ENCODE data around the gene SKAP1. TPM values are rescaled to one million over a fixed set of nuclear protein-coding genes. Genes with fewer than 3 reads are reported as not detected.
"Not testable (repeated sequence)": the region's sequence is repeated elsewhere in the genome, so short reads cannot be mapped to it uniquely, and the experiment has no call there.

Gene SKAP1
- total RNA-seq, 1 experiment from 2014 or later: 1.3 TPM

DNA sequence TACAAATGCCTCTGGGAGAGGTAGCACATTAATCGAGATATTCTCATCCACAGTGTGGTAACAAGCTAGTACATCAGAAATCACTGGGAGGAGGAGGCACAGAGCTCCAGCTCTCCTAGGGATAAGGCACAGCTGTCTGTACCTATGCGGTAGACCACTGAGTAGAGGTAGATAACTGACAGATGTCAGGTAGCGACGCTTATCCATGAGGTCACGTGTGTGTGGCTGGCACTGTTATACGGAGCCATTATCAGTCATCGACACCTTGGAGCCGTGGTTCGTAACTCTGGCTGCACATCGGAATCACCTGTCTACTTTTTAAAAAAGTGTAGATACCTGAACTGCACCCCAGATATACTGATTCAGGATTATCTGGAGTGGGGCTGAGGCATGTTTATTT, 220.0 kb downstream of the SKAP1 start:
- no peaks in the 10 kb centered on the region for H3K27me3 ChIP-seq (replicated peaks)
- H3K4me3 ChIP-seq: no peak overlapping the region
- DNase-seq (ENCODE audit: low read depth in 1 of 2, low spot score in 2 of 2): no peak
- no peaks in the 10 kb centered on the region for H3K36me3 ChIP-seq
- H3K4me1 ChIP-seq (replicated peaks): peaks cover 39% of the 10 kb centered on the region
- H3K9me3 ChIP-seq (replicated peaks): no peaks in the 10 kb centered on the region
- no peak overlapping the region for H3K27ac ChIP-seq

DNA sequence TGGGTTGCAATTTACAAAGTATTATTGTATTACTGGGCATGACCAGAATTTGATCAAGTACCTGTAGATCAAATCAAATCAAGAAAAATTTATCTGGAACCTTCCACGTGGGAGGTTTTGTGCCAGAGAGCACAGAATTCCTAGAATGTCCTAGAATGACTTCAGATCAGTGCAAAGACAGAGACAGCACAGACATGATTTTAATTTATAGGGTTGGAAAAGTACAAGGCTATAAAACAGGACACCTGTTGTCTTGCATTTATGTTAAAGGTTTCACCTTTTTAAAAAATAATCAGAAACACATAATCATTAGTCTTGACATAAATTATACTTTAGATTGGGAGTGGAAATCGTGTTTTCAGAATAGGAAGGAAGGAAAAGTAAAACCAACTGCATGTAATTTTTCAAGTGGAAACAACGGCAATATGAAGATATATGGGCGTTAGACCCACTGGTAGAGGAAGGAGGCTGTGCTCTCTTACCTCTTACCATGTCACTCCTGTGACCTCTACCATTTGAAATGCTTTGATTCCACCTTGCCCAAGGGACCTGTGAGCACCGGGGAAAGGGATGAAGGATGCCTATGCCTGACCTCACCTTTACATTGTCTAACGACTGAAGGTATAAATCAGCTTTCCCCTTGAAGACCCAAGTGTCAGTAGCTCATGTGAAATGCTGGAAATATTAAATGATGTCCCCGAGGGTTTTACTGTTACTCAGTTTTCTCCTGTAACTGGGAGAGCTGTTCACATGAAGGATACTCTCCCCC, 222.1 kb downstream of the SKAP1 start:
- no peaks in the 10 kb centered on the region for H3K27me3 ChIP-seq (replicated peaks)
- H3K36me3 ChIP-seq: no peaks in the 10 kb centered on the region
- no peak overlapping the region for H3K4me3 ChIP-seq
- DNase-seq (ENCODE audit: low read depth in 1 of 2, low spot score in 2 of 2): no peak
- H3K4me1 ChIP-seq (replicated peaks): peaks cover 43% of the 10 kb centered on the region
- no peaks in the 10 kb centered on the region for H3K9me3 ChIP-seq (replicated peaks)
- peak overlapping the region; percentile 27 for H3K27ac ChIP-seq

DNA sequence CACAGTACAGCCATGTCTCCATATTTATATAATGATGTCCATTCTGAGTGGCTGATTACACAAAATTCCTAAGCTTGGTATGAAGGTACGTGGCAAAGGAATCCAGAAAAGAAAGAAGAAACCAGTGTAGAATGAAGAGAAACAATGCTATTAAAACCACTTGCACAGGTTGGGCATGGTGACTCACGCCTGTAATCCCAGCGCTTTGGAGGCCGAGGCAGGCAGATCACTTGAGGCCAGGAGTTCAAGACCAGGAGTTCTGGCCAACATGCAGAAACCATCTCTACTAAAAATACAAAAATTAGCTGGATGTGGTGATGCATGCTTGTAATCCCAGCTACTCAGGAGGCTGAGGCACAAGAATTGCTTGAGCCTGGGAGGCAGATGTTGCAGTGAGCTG, 223.0 kb downstream of the SKAP1 start:
- H3K9me3 ChIP-seq (replicated peaks); H3K36me3 ChIP-seq; H3K27me3 ChIP-seq (replicated peaks); H3K4me3 ChIP-seq: not testable (repeated sequence)
- peak overlapping the region; percentile 74 for H3K27ac ChIP-seq
- DNase-seq (ENCODE audit: low read depth in 1 of 2, low spot score in 2 of 2): peak; percentile 82 to 91
- H3K4me1 ChIP-seq (replicated peaks): peaks cover 52% of the 10 kb centered on the region

DNA sequence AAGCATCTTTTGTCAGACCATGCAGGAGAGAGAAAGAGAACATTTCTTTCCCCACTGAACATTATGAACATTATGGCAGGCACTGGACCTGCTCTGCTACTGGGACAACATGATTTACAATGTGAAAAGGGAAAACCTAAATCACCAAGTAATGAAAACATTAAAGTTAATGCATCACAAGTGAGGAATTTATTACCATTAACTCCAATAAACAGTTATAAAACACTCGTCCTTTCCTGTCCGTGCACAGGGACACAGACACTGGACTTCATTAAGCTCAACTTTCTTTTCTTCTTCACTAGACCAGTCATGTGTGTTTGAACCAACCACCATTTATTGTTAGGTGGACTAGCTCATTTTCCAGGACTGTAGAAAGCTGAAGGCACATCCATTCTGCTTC, 227.1 kb downstream of the SKAP1 start:
- Histone ChIP-seq H3K27me3 (replicated peaks) (no peaks in the 10 kb centered on the region), H3K4me1 (replicated peaks) (peaks cover 57% of the 10 kb centered on the region), H3K4me3 (no peak overlapping the region), H3K36me3 (no peaks in the 10 kb centered on the region), H3K9me3 (replicated peaks) (no peaks in the 10 kb centered on the region), H3K27ac (peak overlapping the region; percentile 12)
- DNase-seq (ENCODE audit: low read depth in 1 of 2, low spot score in 2 of 2): peak in 1 of 2 experiments; percentile 58

DNA sequence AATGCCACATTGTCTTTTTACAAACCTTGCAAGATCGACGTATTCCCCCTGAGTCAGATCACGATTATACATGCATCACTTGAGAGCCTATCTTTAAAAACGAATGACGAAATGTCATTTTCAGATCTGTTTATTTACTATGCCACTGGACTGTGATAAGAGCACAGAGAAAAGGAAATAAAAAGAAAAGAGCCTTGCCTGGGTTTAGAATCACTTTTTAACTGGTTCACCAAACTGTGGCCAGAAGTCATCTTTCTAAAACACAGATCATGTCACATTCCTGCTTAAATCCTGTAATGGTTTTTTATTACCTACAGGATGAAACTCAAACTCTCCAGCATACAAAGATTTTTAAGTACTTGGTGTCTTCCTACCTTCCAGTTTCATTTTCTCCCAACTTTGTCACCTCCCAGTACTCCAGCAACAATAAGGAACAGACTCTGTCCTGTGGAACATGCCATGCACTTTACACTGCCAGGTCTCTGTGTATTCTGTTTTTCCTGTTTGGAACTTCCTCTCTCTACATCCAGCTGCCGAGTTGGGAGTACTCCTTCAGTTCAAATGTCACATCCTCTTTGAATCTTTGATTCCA, 231.0 kb downstream of the SKAP1 start:
- peaks cover 65% of the 10 kb centered on the region for H3K4me1 ChIP-seq (replicated peaks)
- H3K27ac ChIP-seq: peak overlapping the region; percentile 29
- H3K36me3 ChIP-seq: no peaks in the 10 kb centered on the region
- peak in 1 of 2 experiments; percentile 66 for DNase-seq (ENCODE audit: low read depth in 1 of 2, low spot score in 2 of 2)
- no peaks in the 10 kb centered on the region for H3K9me3 ChIP-seq (replicated peaks)
- H3K27me3 ChIP-seq (replicated peaks): no peaks in the 10 kb centered on the region
- H3K4me3 ChIP-seq: peak overlapping the region; percentile 1

DNA sequence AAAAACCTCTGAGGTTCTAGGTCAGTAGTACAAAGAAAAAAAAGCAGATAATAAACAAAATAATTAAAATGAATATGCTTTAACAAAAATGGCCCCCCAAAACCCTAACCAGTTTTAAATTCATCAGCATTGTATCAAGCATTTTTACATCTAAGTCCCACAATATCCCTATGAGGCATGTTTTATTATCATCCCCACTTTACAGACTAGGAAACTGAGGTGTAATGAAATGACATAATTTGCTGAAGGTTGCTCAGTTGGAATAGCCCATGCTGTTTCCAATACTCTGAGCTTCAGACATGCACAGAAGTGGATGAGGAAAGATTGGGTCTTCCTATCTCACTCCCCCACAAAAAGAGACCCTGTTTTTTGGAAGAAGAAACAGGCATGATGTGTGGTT, 234.1 kb downstream of the SKAP1 start:
- H3K4me1 ChIP-seq (replicated peaks): peaks cover 72% of the 10 kb centered on the region
- DNase-seq (ENCODE audit: low read depth in 1 of 2, low spot score in 2 of 2): no peak
- no peaks in the 10 kb centered on the region for H3K27me3 ChIP-seq (replicated peaks)
- no peaks in the 10 kb centered on the region for H3K9me3 ChIP-seq (replicated peaks)
- no peak overlapping the region for H3K4me3 ChIP-seq
- H3K36me3 ChIP-seq: no peaks in the 10 kb centered on the region
- no peak overlapping the region for H3K27ac ChIP-seq

DNA sequence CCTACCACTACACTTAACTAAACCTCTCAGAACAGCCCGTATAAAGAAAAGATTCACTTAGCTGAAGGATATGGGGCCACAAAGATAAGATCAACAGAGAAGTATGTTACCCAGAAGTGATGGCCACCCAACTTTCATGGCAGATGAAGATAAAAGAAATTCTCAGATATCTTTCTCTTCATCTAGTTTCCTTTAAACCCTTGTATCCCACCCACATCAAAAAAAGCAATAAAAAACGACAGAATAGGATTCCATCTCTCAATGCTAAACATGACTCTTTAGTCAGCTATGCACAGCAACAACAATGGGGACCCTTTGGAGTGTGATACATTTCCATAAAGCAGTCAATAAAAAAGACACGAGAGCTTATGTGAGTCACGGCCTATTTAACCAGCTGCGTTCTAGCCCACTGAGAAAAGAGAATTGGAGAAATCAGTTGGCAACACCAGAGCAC, 235.9 kb downstream of the SKAP1 start:
- Histone ChIP-seq H3K27me3 (replicated peaks) (no peaks in the 10 kb centered on the region), H3K27ac (peak overlapping the region; percentile 75), H3K36me3 (no peaks in the 10 kb centered on the region), H3K9me3 (replicated peaks) (no peaks in the 10 kb centered on the region), H3K4me1 (replicated peaks) (peaks cover 72% of the 10 kb centered on the region), H3K4me3 (no peak overlapping the region)
- DNase-seq (ENCODE audit: low read depth in 1 of 2, low spot score in 2 of 2): peak; percentile 88 to 99

DNA sequence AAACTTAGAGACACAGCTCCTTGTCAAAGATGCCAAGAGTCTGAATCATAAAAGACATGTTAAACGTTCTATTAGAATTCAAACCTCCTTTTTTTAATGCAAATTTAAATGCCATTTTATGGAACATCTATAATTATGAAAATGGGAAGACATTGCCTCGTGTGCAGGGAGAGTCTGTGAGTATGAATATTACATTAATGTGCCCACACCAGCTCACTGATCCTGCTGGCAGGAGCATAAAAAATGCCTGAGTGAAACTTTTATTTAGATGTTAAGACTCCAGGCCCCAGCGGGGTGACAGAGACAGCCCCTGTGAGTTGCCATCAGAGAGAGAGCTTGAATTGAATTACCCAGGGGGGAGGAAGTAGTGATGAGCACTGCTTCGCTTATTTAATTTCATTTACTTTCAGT, 237.7 kb downstream of the SKAP1 start:
- peak overlapping the region; percentile 75 for H3K27ac ChIP-seq
- H3K36me3 ChIP-seq: no peaks in the 10 kb centered on the region
- H3K4me3 ChIP-seq: no peak overlapping the region
- H3K27me3 ChIP-seq (replicated peaks): no peaks in the 10 kb centered on the region
- DNase-seq (ENCODE audit: low read depth in 1 of 2, low spot score in 2 of 2): peak; percentile 63 to 80
- peaks cover 57% of the 10 kb centered on the region for H3K4me1 ChIP-seq (replicated peaks)
- no peaks in the 10 kb centered on the region for H3K9me3 ChIP-seq (replicated peaks)

DNA sequence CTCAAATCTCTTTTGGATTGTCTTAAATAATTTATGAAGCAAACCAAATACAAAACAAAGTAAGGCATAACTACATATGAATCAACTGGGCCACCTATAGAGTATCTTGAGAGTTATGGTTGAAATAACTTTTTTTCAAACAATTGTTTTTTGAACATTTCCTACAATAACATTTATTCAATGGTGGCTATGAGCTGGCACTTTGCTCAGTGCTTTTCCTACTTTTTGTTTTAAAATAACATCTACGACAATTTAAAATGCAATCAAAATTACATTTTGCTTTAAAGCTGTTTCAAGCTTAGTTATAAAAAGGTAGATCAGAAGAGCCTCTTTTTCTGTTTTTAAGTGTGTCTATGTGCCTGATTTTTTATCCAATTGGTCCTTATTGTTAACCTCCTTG, 238.7 kb downstream of the SKAP1 start:
- peak in 1 of 2 experiments; percentile 61 for DNase-seq (ENCODE audit: low read depth in 1 of 2, low spot score in 2 of 2)
- peak overlapping the region; percentile 75 for H3K27ac ChIP-seq
- H3K4me3 ChIP-seq: no peak overlapping the region
- H3K9me3 ChIP-seq (replicated peaks): no peaks in the 10 kb centered on the region
- H3K36me3 ChIP-seq: no peaks in the 10 kb centered on the region
- H3K27me3 ChIP-seq (replicated peaks): no peaks in the 10 kb centered on the region
- peaks cover 56% of the 10 kb centered on the region for H3K4me1 ChIP-seq (replicated peaks)

DNA sequence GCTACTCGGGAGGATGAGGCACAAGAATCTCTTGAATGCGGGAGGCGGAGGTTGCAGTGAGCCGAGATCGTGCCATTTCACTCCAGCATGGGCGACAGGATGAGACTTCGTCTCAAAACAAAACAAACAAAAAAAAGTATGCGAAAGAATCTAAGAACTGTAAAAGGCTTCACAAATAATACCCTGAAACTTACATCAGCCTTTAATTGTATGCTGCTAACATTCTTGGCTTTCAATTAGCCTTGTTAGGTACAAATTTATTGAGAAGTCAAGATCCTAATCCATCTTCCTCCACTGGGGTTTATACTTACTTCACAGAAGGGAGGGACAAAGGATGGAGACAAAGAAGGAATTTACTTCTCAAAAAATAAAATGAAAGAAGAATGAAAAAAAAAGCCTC, 239.1 kb downstream of the SKAP1 start:
- DNase-seq (ENCODE audit: low read depth in 1 of 2, low spot score in 2 of 2): no peak
- Histone ChIP-seq H3K4me3 (no peak overlapping the region), H3K4me1 (replicated peaks) (peaks cover 55% of the 10 kb centered on the region), H3K27me3 (replicated peaks) (no peaks in the 10 kb centered on the region), H3K27ac (peak overlapping the region; percentile 75), H3K36me3 (no peaks in the 10 kb centered on the region), H3K9me3 (replicated peaks) (no peaks in the 10 kb centered on the region)

DNA sequence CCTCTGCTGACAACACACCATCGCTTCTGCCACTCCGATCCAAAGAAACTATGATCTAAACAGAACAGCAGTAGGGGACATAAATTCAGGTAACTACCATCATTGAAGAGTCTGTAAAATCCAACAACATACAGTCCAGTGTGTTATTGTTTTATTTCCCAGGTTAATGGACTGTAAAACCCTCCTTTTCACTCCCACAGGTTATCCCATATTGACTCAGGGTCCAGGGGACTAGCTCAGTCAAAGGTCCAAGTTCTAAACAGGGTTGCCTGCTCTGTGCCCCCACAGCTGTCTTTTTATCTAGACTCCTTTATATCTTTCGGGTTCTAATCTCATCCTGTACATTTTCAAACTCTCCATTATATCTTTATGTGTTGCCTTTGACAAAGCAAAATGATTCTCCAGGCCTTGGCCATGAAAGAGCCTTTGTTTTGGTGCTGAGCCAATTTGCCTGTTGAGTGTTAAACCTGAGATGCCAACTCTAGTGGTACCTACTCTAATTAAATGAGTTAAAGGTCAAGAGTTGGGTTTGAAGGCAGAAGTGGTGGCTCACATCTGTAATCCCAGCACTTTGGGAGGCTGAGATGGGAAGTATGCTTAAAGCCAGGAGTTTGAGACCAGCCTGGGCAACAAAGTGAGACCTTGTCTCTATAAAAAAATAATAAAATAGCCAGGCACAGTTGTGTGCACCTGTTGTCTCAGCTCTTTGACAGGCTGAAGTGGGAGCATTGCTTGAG, 242.0 kb downstream of the SKAP1 start:
- H3K9me3 ChIP-seq (replicated peaks): no peaks in the 10 kb centered on the region
- H3K4me3 ChIP-seq: no peak overlapping the region

DNA sequence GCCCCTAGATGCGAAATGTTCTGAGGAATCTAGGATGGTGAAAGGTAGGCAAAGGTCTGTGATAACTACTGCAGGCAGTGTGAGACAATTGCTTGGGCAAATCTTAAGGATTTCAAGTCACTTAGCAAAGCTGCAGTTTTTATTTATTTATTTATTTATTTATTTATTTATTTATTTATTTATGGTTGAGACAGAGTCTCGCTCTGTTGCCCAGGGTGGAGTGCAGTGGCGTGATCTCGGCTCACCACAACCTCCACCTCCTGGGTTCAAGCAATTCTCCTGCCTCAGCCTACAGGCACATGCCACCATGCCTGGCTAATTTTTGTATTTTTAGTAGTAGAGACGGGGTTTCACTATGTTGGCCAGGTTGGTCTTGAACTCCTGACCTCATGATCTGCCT, 243.7 kb downstream of the SKAP1 start:
- DNase-seq (ENCODE audit: low read depth in 1 of 2, low spot score in 2 of 2); H3K27ac ChIP-seq; H3K27me3 ChIP-seq (replicated peaks); H3K9me3 ChIP-seq (replicated peaks); H3K4me3 ChIP-seq; H3K36me3 ChIP-seq: not testable (repeated sequence)
- peaks cover 15% of the 10 kb centered on the region for H3K4me1 ChIP-seq (replicated peaks)

More for the DNA sequence above, 242.0 kb downstream of the SKAP1 start:
- Histone ChIP-seq H3K27ac (no peak overlapping the region), H3K27me3 (replicated peaks) (no peaks in the 10 kb centered on the region), H3K36me3 (no peaks in the 10 kb centered on the region), H3K4me1 (replicated peaks) (peaks cover 29% of the 10 kb centered on the region)
- no peak for DNase-seq (ENCODE audit: low read depth in 1 of 2, low spot score in 2 of 2)

DNA sequence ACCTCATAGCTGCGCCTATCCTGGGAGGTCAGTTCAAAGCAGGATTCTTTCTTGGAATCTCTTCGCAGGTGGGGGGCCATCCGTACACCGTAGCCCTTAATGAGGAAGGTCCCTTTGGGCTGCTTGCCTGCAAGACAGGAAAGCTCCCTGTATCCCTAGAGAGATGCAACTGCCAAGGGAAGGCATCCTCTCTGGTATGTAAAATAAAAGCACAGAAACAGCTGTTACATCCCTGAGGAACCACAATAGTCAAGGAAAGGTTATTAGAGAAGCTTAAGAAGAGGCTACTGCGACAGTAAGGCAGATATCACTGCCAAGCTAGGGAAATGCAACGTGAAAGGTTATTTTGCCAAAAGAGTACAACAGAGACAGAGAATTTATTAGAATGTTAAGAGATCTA, 245.3 kb downstream of the SKAP1 start:
- DNase-seq (ENCODE audit: low read depth in 1 of 2, low spot score in 2 of 2): no peak
- H3K9me3 ChIP-seq (replicated peaks): no peaks in the 10 kb centered on the region
- H3K27ac ChIP-seq: no peak overlapping the region
- H3K4me3 ChIP-seq: no peak overlapping the region
- H3K27me3 ChIP-seq (replicated peaks): no peaks in the 10 kb centered on the region
- peaks cover 4% of the 10 kb centered on the region for H3K4me1 ChIP-seq (replicated peaks)
- no peaks in the 10 kb centered on the region for H3K36me3 ChIP-seq

DNA sequence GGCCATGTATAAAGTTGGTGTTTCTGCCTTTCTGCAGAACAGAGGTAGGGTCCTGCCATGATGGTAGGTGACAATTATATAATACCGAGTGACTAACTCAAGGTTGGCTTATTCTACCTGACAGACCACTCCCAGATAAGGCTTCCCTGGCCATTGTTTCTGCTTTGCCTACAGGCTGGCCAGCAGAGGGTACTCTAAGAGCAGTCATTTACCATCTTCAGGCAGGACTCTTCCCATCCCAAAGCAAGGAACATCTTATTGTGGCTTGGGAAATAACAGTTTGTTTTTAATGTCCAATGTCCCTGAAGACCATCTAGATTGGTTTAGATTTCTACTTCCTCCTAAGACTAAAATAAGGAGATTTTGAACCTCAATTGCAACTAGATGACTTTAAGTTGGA, 248.4 kb downstream of the SKAP1 start:
- no peaks in the 10 kb centered on the region for H3K36me3 ChIP-seq
- no peaks in the 10 kb centered on the region for H3K9me3 ChIP-seq (replicated peaks)
- H3K27me3 ChIP-seq (replicated peaks): no peaks in the 10 kb centered on the region
- H3K4me3 ChIP-seq: no peak overlapping the region
- H3K27ac ChIP-seq: no peak overlapping the region
- DNase-seq (ENCODE audit: low read depth in 1 of 2, low spot score in 2 of 2): peak; percentile 57 to 65
- peaks cover 25% of the 10 kb centered on the region for H3K4me1 ChIP-seq (replicated peaks)

All from SJSA1 (cell line).